GM19452 (cell line): ENCODE measurements around the gene N4BP2.

ENCODE experiments used
- ATAC-seq: cut with Tn5 transposase; IDR thresholded peaks from one replicate; pipeline ENCODE4 v1.9.1; 2021; ENCODE audit not compliant: unreplicated experiment

The N4BP2 gene

DNA sequence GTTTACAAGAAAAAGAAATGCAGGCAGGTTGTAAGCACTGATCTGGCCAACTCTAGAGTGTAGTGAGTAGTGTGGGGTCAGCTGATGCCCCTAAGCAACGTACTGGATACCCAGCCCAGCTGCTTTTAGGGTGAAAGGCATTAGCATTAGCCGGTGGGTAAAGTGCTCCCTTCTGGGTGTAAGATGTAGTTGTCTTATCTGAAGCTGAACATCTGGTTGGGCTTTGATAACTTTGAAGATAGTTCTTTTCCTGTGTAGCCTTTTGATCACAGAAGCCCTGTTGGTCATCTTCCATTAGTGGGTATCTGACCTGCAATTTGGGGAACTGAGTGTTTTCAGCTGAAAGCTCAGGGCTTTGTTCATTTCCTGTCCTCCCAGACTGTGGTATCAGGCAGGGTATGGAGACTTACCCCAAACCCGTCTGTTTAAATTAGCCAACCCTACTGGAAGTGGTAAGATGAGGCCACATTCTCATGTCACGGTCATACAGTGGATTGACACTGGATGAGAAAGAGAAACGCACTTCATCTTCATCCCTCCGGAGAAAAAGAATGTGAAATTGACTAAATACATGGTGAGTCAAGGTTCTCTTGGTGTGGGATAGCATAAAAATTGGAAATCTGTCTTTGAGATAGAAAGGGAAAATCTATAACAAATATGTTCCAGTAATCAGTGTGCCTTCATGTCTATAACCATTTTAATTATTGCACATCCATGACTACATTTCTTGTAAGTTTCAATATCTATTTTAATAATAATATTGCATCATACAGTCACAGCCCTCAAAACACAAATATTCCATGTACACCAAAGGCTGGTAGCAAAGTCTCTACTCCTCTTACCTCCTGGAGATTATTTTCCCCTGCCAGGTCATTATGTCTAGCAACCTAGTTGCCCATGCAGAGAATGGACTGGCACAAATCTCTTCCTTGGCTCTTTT, 148.9 kb downstream of the N4BP2 start:
- peak; percentile 62 for ATAC-seq

DNA sequence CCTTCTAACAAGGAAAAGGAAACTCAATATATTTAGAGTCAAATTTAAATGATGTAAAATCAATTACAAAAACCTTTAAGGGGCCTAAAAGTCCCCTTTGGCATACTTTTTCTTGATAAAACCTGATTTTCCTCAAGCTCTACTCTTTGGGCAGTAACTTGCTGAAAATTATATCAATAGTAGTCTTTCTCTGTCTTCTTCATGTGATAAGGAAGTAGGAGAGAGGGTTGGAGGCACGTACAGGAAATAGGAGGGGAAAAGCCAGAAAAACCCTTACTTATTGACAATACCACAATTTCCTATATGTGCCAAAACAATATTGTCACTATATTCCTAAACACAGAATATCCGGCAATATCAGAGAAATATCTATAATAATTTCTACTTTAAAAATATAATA, 149.8 kb downstream of the N4BP2 start:
- ATAC-seq = no peak
